Measurements from ENCODE around the gene FMN1. TPM values are rescaled to one million over a fixed set of nuclear protein-coding genes. Genes with fewer than 3 reads are reported as not detected.

Gene FMN1
- total RNA-seq, 1 experiment from 2014 or later = 25.8 TPM

DNA sequence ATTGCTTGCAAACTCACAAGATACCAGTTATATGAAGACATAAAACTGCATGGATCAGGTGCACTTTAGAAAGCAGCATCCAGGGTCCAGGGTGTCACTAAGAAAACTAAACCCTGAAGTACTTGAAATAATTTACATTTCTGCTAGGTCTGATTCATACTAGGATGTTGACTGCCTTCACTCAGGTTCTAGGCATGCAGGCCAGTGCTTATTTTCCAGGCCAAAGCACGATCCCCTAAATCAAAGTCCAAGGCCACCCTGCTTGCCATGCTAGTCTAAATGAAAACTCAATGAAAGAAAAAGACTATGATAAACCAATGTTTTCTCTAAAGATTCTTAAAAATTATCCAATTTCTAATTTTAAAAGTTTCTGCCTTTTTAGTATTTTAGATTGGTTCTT is 427.3 kb downstream of the FMN1 start:
- Histone ChIP-seq H4K20me1 (ENCODE audit: insufficient read depth) (no peaks in the 10 kb centered on the region), H3K27ac (no peak overlapping the region), H3K4me3 (no peak overlapping the region), H3K9me3 (ENCODE audit: insufficient read depth, low read depth) (no peaks in the 10 kb centered on the region), H3K27me3 (ENCODE audit: insufficient read depth, low read depth) (no peaks in the 10 kb centered on the region), H3K9me2 (ENCODE audit: insufficient read depth) (no peaks in the 10 kb centered on the region), H3K4me2 (no peak overlapping the region), H3F3A (ENCODE audit: insufficient read depth, low read depth) (no peaks in the 10 kb centered on the region), H2AFZ (no peak overlapping the region), H3K4me1 (replicated peaks; ENCODE audit: insufficient read depth) (no peaks in the 10 kb centered on the region), H3K79me2 (ENCODE audit: low read depth) (no peaks in the 10 kb centered on the region), H3K36me3 (ENCODE audit: low read depth) (no peaks in the 10 kb centered on the region)
- CTCF ChIA-PET = interaction anchor here (0.6 kb wide), 1 partner anchor 88 kb away, joined by 5 read pairs; no protein-coding TSS in a partner anchor
- POLR2A ChIA-PET (ENCODE audit: unreplicated experiment) = no interaction called here
- intact Hi-C loops (cut with micrococcal nuclease; ENCODE audit: unreplicated experiment) = no loop called here
- BruUV-seq (replicated peaks) = no TSS peak
- no peak for TF ChIP-seq EZH2 (IDR thresholded peaks at IDR 0.05; ENCODE audit: low read depth)
- no peak for DNase-seq

DNA sequence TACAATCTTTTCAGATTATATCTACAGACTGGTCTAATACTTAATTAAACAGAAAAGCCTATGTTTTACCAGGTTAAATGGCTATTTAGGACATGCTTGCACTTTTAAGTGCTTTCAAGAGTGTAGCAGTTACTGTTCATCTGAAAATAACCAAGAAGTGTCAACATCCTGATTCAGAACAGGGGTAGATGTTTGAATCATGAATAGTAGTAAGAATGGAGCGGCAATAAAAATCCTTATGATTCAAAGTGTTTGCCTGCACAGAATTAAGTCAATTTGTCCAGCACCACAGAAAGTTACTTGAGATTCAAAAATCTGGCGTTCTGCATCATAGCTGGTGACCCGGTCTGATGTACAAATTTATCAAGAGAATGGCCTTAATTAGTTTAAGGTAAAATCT is 428.4 kb downstream of the FMN1 start:
- H3K4me2 ChIP-seq = no peak overlapping the region
- TF ChIP-seq, protein P1, sequence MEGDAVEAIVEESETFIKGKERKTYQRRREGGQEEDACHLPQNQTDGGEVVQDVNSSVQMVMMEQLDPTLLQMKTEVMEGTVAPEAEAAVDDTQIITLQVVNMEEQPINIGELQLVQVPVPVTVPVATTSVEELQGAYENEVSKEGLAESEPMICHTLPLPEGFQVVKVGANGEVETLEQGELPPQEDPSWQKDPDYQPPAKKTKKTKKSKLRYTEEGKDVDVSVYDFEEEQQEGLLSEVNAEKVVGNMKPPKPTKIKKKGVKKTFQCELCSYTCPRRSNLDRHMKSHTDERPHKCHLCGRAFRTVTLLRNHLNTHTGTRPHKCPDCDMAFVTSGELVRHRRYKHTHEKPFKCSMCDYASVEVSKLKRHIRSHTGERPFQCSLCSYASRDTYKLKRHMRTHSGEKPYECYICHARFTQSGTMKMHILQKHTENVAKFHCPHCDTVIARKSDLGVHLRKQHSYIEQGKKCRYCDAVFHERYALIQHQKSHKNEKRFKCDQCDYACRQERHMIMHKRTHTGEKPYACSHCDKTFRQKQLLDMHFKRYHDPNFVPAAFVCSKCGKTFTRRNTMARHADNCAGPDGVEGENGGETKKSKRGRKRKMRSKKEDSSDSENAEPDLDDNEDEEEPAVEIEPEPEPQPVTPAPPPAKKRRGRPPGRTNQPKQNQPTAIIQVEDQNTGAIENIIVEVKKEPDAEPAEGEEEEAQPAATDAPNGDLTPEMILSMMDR (conservative IDR thresholded peaks at IDR 0.05) = no peak
- no peak for TF ChIP-seq EZH2 (IDR thresholded peaks at IDR 0.05; ENCODE audit: low read depth)
- H2AFZ ChIP-seq = no peak overlapping the region
- H3K9me3 ChIP-seq (ENCODE audit: insufficient read depth, low read depth) = no peaks in the 10 kb centered on the region
- intact Hi-C loops (cut with micrococcal nuclease; ENCODE audit: unreplicated experiment) = no loop called here
- H3K36me3 ChIP-seq (ENCODE audit: low read depth) = no peaks in the 10 kb centered on the region
- no peaks in the 10 kb centered on the region for H3K4me1 ChIP-seq (replicated peaks; ENCODE audit: insufficient read depth)
- DNase-seq = no peak
- H4K20me1 ChIP-seq (ENCODE audit: insufficient read depth) = no peaks in the 10 kb centered on the region
- H3K27me3 ChIP-seq (ENCODE audit: insufficient read depth, low read depth) = no peaks in the 10 kb centered on the region
- H3K4me3 ChIP-seq = no peak overlapping the region
- BruUV-seq (replicated peaks) = no TSS peak
- H3F3A ChIP-seq (ENCODE audit: insufficient read depth, low read depth) = no peaks in the 10 kb centered on the region
- no peaks in the 10 kb centered on the region for H3K9me2 ChIP-seq (ENCODE audit: insufficient read depth)
- CTCF ChIA-PET = no interaction called here
- H3K79me2 ChIP-seq (ENCODE audit: low read depth) = no peaks in the 10 kb centered on the region
- H3K27ac ChIP-seq = no peak overlapping the region
- POLR2A ChIA-PET (ENCODE audit: unreplicated experiment) = no interaction called here

DNA sequence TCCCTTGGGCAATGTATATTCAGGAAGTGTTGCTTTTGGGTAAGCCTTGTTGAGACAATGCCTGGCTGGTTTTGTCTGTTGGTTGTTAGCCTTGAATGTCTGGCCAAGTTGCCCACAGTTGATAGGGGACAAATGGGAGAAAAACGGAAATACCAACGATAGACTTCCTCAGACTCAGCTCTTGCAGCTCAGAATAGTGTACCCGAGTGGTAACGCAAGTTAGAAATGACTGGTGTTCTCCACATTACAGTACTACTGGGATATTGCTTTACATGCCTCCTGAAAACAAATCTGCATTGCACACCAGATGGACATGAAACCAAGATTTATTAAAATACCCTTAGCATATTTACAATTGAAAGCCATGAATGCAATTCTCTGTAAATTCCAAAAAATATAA is 429.3 kb downstream of the FMN1 start:
- ChIA-PET CTCF (no interaction called here), POLR2A (ENCODE audit: unreplicated experiment) (no interaction called here)
- no peak overlapping the region for H3K27ac ChIP-seq
- intact Hi-C loops (cut with micrococcal nuclease; ENCODE audit: unreplicated experiment) = no loop called here
- no peaks in the 10 kb centered on the region for H3K9me3 ChIP-seq (ENCODE audit: insufficient read depth, low read depth)
- no peak overlapping the region for H3K4me3 ChIP-seq
- no peak for DNase-seq
- TF ChIP-seq, protein P1 (conservative IDR thresholded peaks at IDR 0.05) = no peak
- TF ChIP-seq EZH2 (IDR thresholded peaks at IDR 0.05; ENCODE audit: low read depth) = no peak
- no peak overlapping the region for H2AFZ ChIP-seq
- H4K20me1 ChIP-seq (ENCODE audit: insufficient read depth) = no peaks in the 10 kb centered on the region
- BruUV-seq (replicated peaks) = no TSS peak
- no peaks in the 10 kb centered on the region for H3K36me3 ChIP-seq (ENCODE audit: low read depth)
- H3K4me1 ChIP-seq (replicated peaks; ENCODE audit: insufficient read depth) = no peaks in the 10 kb centered on the region
- H3K27me3 ChIP-seq (ENCODE audit: insufficient read depth, low read depth) = no peaks in the 10 kb centered on the region
- no peaks in the 10 kb centered on the region for H3F3A ChIP-seq (ENCODE audit: insufficient read depth, low read depth)
- no peaks in the 10 kb centered on the region for H3K9me2 ChIP-seq (ENCODE audit: insufficient read depth)
- H3K4me2 ChIP-seq = no peak overlapping the region
- H3K79me2 ChIP-seq (ENCODE audit: low read depth) = no peaks in the 10 kb centered on the region

DNA sequence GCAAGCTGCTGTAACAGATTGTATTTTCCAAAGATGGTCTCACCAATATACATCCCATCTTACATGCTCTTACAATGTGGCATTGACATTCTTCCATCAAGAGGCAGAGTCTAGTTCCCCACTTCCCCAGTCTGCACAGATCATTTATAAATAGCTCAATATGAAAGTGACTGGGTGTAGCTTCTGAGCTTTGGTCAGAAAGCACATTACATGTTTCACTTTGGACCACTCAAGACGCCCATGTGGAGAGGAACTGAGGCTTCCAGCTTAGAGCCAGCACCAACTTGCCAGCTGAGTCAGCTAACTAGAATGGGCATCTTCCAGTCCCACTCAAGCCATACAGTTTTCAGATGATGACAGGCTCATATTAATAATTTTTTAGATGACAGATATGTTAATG is 431.2 kb downstream of the FMN1 start:
- no peak overlapping the region for H3K27ac ChIP-seq
- intact Hi-C loops (cut with micrococcal nuclease; ENCODE audit: unreplicated experiment) = no loop called here
- H2AFZ ChIP-seq = no peak overlapping the region
- no peaks in the 10 kb centered on the region for H3K79me2 ChIP-seq (ENCODE audit: low read depth)
- H3K4me3 ChIP-seq = no peak overlapping the region
- no TSS peak for BruUV-seq (replicated peaks)
- H3K9me3 ChIP-seq (ENCODE audit: insufficient read depth, low read depth) = no peaks in the 10 kb centered on the region
- H3F3A ChIP-seq (ENCODE audit: insufficient read depth, low read depth) = no peaks in the 10 kb centered on the region
- H3K4me1 ChIP-seq (replicated peaks; ENCODE audit: insufficient read depth) = no peaks in the 10 kb centered on the region
- TF ChIP-seq EZH2 (IDR thresholded peaks at IDR 0.05; ENCODE audit: low read depth) = no peak
- TF ChIP-seq, protein P1 (conservative IDR thresholded peaks at IDR 0.05) = no peak
- POLR2A ChIA-PET (ENCODE audit: unreplicated experiment) = interaction anchor here (0.7 kb wide), 1 partner anchor 282 kb away, joined by 13 read pairs; no protein-coding TSS in a partner anchor
- no peaks in the 10 kb centered on the region for H3K27me3 ChIP-seq (ENCODE audit: insufficient read depth, low read depth)
- no peaks in the 10 kb centered on the region for H4K20me1 ChIP-seq (ENCODE audit: insufficient read depth)
- no peak for DNase-seq
- H3K36me3 ChIP-seq (ENCODE audit: low read depth) = no peaks in the 10 kb centered on the region
- H3K9me2 ChIP-seq (ENCODE audit: insufficient read depth) = no peaks in the 10 kb centered on the region
- CTCF ChIA-PET = no interaction called here
- H3K4me2 ChIP-seq = no peak overlapping the region
